Lower lobe of right lung (tissue), 2 donors: ENCODE data around the gene IRAK3. TPM values are rescaled to one million over a fixed set of nuclear protein-coding genes. Genes with fewer than 3 reads are reported as not detected.
"Not testable (repeated sequence)": the region's sequence is repeated elsewhere in the genome, so short reads cannot be mapped to it uniquely, and the experiment has no call there.

ENCODE experiments used
- ATAC-seq, 2 donors: fragments of 200-7000 bp; cut with Tn5 transposase; one replicate each; pipeline ENCODE4 v1.9.1; 2020 to 2022; ENCODE audit warnings: mild to moderate bottlenecking in 2 of 2, moderate library complexity in 2 of 2
- DNase-seq: peaks from one replicate; pipeline ENCODE4 v3.0.0-alpha.2; 2020
- H3K27ac ChIP-seq: fragments of 200-600 bp; one replicate; pipeline ENCODE4 v1.8.0; 2022
- H3K27me3 ChIP-seq: fragments of 200-600 bp; one replicate; pipeline ENCODE4 v1.8.0; 2022; ENCODE audit warnings: low read depth
- H3K36me3 ChIP-seq: fragments of 200-600 bp; one replicate; pipeline ENCODE4 v1.8.0; 2022; ENCODE audit warnings: mild to moderate bottlenecking
- H3K4me1 ChIP-seq: fragments of 200-600 bp; one replicate; pipeline ENCODE4 v1.8.0; 2022
- H3K4me3 ChIP-seq: fragments of 200-600 bp; one replicate; pipeline ENCODE4 v1.8.0; 2022; ENCODE audit warnings: mild to moderate bottlenecking
- H3K9me3 ChIP-seq: fragments of 200-600 bp; one replicate; pipeline ENCODE4 v1.8.0; 2022
- intact Hi-C: fragments of 100-400 bp; cut with DNase I; formaldehyde crosslinking; loops from one replicate; pipeline ENCODE4 v1.11.0; 2022
- total RNA-seq: library from RNA; stranded (reverse); fragmentation: NEBNext Ultra II Directional; extraction: Animal tissue kit (Norgen Biotek cat#: 25700); gene quantifications from one replicate; pipeline ENCODE4 v1.2.1, GENCODE V29; 2021
- TF ChIP-seq, protein P1 (sequence below): fragments of 200-600 bp; IDR thresholded peaks from one replicate; pipeline ENCODE4 v1.8.0; 2022; ENCODE audit warnings: antibody characterized with exemption, mild to moderate bottlenecking
- donor health status: DM: no; HTN: yes; CAD: no; lungs with severe emphysema.

The IRAK3 gene
- total RNA-seq, 1 donor from 2014 or later, result 50.7 TPM

DNA sequence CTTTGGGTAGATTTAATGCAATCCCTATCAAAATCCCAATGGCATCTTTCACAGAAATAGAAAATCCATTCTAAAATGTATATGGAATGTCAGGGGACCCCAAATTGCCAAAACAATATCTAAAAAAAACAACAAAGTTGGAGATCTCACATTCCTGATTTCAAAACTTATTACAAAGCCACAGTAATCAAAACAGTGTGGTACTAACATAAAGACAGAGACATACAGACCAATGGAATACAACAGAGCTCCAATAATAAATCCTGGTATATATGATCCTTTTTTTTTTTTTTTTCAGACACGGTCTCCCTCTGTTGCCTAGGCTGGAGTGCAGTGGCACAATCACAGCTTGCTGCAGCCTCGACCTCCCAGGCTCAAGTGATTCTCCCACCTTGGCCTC is 23.9 kb upstream of the IRAK3 start:
- intact Hi-C loops, result no loop called here
- TF ChIP-seq, protein P1, sequence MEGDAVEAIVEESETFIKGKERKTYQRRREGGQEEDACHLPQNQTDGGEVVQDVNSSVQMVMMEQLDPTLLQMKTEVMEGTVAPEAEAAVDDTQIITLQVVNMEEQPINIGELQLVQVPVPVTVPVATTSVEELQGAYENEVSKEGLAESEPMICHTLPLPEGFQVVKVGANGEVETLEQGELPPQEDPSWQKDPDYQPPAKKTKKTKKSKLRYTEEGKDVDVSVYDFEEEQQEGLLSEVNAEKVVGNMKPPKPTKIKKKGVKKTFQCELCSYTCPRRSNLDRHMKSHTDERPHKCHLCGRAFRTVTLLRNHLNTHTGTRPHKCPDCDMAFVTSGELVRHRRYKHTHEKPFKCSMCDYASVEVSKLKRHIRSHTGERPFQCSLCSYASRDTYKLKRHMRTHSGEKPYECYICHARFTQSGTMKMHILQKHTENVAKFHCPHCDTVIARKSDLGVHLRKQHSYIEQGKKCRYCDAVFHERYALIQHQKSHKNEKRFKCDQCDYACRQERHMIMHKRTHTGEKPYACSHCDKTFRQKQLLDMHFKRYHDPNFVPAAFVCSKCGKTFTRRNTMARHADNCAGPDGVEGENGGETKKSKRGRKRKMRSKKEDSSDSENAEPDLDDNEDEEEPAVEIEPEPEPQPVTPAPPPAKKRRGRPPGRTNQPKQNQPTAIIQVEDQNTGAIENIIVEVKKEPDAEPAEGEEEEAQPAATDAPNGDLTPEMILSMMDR, result no peak
- Histone ChIP-seq H3K36me3 (peaks cover 6% of the 10 kb centered on the region), H3K27ac (no peak overlapping the region), H3K9me3 (no peaks in the 10 kb centered on the region), H3K27me3 (no peaks in the 10 kb centered on the region), H3K4me3 (no peak overlapping the region), H3K4me1 (peaks cover 16% of the 10 kb centered on the region)
- no peak for DNase-seq
- ATAC-seq, result no peak

DNA sequence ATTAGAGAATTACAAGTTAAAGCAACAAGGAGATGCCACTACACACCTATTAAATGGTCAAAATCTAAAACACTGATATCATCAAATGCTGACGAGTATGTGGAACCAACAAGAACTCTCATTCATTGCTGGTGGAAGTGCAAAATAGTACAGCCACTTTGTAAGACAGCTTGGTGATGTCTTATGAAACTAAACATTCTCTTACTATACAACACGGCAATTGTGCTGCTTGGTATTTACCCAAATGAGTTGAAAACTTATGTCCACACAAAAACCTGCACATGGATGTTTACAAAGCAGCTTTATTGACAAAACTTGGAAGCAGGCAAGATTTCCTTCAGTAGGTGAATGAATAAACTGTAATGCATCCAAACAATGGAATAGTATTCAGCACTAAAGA is 22.5 kb upstream of the IRAK3 start:
- TF ChIP-seq, protein P1, result no peak
- Histone ChIP-seq H3K27ac (no peak overlapping the region), H3K27me3 (no peaks in the 10 kb centered on the region), H3K4me1 (peaks cover 16% of the 10 kb centered on the region), H3K36me3 (no peaks in the 10 kb centered on the region), H3K9me3 (no peaks in the 10 kb centered on the region), H3K4me3 (no peak overlapping the region)
- no peak for DNase-seq
- ATAC-seq, result no peak
- intact Hi-C loops, result no loop called here

DNA sequence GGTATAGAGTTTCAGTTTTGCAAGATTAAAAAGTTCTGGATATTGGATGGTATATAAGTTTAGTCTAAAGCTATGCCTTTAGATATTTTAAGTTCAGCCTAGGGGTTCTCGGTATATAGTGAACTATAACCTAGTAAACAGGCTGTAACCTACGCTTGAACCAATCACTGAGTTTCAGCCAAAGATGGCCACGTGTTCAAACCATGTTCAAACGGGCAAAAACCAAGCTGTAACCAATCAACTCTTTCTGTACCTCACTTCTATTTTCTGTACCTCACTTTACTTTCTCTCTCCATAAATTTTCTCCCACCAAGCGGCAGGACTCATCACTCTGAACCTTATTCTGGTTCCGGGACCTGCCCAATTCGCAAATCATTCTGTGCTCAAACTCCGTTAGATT is 20.6 kb upstream of the IRAK3 start:
- Histone ChIP-seq H3K27ac (peak overlapping the region; percentile 99), H3K9me3 (no peaks in the 10 kb centered on the region), H3K27me3 (no peaks in the 10 kb centered on the region), H3K4me3 (peak overlapping the region; percentile 70), H3K36me3 (no peaks in the 10 kb centered on the region), H3K4me1 (peaks cover 16% of the 10 kb centered on the region)
- intact Hi-C loops, result no loop called here
- TF ChIP-seq, protein P1, result no peak
- ATAC-seq (no peak), DNase-seq (no peak)

DNA sequence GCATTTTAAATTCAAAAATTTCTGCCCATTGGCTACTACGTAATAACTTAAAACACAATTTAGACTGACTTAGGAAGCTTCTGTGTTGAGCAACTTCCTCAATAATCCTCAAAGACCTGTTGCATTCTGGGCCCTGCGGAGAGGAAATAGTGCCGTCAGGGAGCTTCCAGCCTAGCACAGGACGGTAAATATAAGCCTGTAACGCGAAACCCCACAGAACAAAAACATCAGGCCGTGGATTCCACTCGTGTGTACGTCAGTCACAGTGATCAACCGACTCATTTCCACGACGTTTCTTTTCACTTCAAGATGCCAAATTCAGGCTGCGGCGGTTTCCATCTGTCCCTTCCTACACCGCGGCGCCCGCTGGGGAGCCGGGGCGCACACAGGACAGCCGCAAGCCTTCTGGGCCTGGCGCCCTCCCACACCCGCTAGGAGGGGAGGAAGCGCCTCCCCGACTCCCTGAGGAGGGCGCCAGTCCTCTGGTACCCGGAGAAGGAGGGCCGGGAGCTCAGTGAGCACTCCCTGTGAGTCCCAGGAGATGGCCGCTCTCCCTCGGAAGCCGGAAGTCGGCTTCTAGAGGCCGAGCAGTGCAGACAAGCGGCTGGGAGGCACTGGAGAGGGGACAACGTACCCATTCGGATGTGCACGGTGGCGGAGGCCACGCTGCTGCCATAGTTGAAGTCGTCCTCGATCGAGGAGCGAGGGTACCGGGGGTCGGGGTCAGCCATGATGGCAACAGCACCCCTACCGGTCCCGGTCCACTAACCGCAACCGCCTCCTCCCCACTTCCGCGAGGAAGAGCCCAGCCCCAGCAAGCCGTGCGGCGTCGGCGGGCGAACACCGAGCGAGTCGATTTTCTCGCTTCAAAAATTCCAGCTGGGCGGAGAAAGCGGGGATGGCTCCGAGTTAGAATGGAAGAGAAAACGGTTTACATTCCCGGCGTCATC is 19.5 kb upstream of the IRAK3 start, which contains the start of gene TMBIM4:
TMBIM4 (minus strand) TSS at position 776 of the 950 bp plus-strand sequence; CDS start at position 731, 45 bp downstream.
- Histone ChIP-seq H3K27ac (peak within 1 kb of the TSS; percentile 99), H3K4me3 (peak within 1 kb of the TSS; percentile 70), H3K27me3 (no peaks in the 10 kb centered on the region), H3K4me1 (peaks cover 16% of the 10 kb centered on the region), H3K9me3 (no peaks in the 10 kb centered on the region), H3K36me3 (no peaks in the 10 kb centered on the region)
- ATAC-seq (peak; percentile 97 to 98), DNase-seq (peak; percentile 93)
- TF ChIP-seq, protein P1, result peak; percentile 67
- intact Hi-C loops, result no loop called here

DNA sequence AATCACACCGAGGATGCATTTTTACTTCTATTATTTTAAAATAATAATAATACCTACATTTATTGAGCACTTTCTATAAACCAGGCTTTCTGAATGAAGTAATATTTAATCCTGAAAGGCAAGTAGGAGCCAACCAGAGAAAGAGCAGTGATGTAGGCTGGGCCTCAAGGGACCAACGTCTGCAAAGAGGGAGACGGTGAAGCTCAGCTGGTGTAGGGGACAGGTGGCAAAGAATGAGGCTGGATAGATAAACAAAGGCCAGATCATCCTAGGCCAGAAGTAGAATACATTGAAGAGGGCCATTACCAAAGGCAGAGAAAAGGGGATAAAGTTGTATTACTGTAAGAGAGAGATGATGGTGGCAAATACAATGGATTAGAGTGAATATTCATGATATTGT is 18.4 kb upstream of the IRAK3 start:
- no peak for DNase-seq
- H3K27me3 ChIP-seq, result no peaks in the 10 kb centered on the region
- H3K9me3 ChIP-seq, result no peaks in the 10 kb centered on the region
- intact Hi-C loops, result no loop called here
- H3K4me3 ChIP-seq, result peak overlapping the region; percentile 70
- peak overlapping the region; percentile 99 for H3K27ac ChIP-seq
- TF ChIP-seq, protein P1, result no peak
- peaks cover 17% of the 10 kb centered on the region for H3K4me1 ChIP-seq
- ATAC-seq, result no peak
- H3K36me3 ChIP-seq, result no peaks in the 10 kb centered on the region

DNA sequence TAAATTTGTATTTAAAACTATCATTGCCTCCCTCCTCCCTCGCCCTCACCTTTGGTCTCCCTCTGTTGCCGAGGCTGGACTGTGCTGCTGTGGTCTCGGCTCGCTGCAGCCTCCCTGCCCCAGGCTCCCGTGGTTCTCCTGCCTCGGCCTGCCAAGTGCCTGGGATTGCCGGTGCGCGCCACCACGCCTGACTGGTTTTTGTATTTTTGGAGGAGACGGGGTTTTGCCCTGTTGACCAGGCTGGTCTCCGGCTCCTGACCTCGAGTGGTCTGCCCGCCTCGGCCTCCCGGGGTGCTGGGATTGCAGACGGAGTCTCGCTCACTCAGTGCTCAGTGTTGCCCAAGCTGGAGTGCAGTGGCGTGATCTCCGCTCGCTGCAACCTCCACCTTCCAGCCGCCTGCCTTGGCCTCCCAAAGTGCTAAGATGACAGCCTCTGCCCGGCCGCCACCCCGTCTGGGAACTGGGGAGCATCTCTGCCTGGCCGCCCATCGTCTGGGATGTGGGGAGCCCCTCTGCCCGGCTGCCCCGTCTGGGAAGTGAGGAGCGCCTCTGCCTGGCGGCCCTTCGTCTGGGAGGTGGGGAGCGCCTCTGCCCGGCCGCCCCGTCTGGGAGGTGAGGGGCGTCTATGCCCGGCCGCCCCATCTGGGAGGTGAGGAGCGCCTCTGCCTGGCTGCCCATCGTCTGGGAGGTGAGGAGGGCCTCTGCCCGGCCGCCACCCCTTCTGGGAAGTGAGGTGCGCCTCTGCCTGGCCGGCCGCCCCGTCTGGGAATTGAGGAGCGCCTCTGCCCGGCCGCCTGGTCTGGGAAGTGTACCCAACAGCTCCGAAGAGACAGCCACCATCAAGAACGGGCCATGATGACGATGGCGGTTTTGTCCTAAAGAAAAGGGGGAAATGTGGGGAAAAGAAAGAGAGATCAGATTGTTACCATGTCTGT is 14.4 kb upstream of the IRAK3 start:
- H3K4me3 ChIP-seq, H3K9me3 ChIP-seq, H3K36me3 ChIP-seq, ATAC-seq, H3K27ac ChIP-seq, intact Hi-C loops, DNase-seq, H3K27me3 ChIP-seq: not testable (repeated sequence)
- peaks cover 13% of the 10 kb centered on the region for H3K4me1 ChIP-seq
